ENCODE results near the gene SPRY4. TPM values are rescaled to one million over a fixed set of nuclear protein-coding genes. Genes with fewer than 3 reads are reported as not detected.

The SPRY4 gene
- total RNA-seq, 1 donor from 2014 or later: 36.9 TPM

- H3K27me3 ChIP-seq (ENCODE audit: control insufficient read depth, insufficient read depth, low read length): no peaks in the 10 kb centered on the region
- no peak for TF ChIP-seq CTCF (IDR thresholded peaks at IDR 0.05; ENCODE audit: insufficient read depth, low read length, poor library complexity, severe bottlenecking)
- peak overlapping the region; percentile 71 for H3K4me3 ChIP-seq (ENCODE audit: low read depth, low read length)
- no peak for DNase-seq (ENCODE audit: low read depth)
- H3K36me3 ChIP-seq (ENCODE audit: control insufficient read depth, insufficient read depth, low read length): no peaks in the 10 kb centered on the region
Observed at GRCh38 chr5:142323480-142324135, 1.2 kb downstream of the SPRY4 start.

GRCh38 chr5:142322747-142323479 lies 1.9 kb downstream of the SPRY4 start:
- Histone ChIP-seq H3K27me3 (ENCODE audit: control insufficient read depth, insufficient read depth, low read length) (no peaks in the 10 kb centered on the region), H3K4me3 (ENCODE audit: low read depth, low read length) (peak overlapping the region; percentile 71), H3K36me3 (ENCODE audit: control insufficient read depth, insufficient read depth, low read length) (no peaks in the 10 kb centered on the region)
- no peak for TF ChIP-seq CTCF (IDR thresholded peaks at IDR 0.05; ENCODE audit: insufficient read depth, low read length, poor library complexity, severe bottlenecking)
- DNase-seq (ENCODE audit: low read depth): no peak

GRCh38 chr5:142322403-142322746 lies 2.4 kb downstream of the SPRY4 start:
- Histone ChIP-seq H3K27me3 (ENCODE audit: control insufficient read depth, insufficient read depth, low read length) (no peaks in the 10 kb centered on the region), H3K36me3 (ENCODE audit: control insufficient read depth, insufficient read depth, low read length) (no peaks in the 10 kb centered on the region), H3K4me3 (ENCODE audit: low read depth, low read length) (peak overlapping the region; percentile 71)
- no peak for DNase-seq (ENCODE audit: low read depth)
- TF ChIP-seq CTCF (IDR thresholded peaks at IDR 0.05; ENCODE audit: insufficient read depth, low read length, poor library complexity, severe bottlenecking): no peak

- DNase-seq (ENCODE audit: low read depth): no peak
- no peak for TF ChIP-seq CTCF (IDR thresholded peaks at IDR 0.05; ENCODE audit: insufficient read depth, low read length, poor library complexity, severe bottlenecking)
- no peaks in the 10 kb centered on the region for H3K27me3 ChIP-seq (ENCODE audit: control insufficient read depth, insufficient read depth, low read length)
- H3K36me3 ChIP-seq (ENCODE audit: control insufficient read depth, insufficient read depth, low read length): no peaks in the 10 kb centered on the region
- peak overlapping the region; percentile 27 for H3K4me3 ChIP-seq (ENCODE audit: low read depth, low read length)
Observed at GRCh38 chr5:142320851-142321560, 3.8 kb downstream of the SPRY4 start.

- TF ChIP-seq CTCF (IDR thresholded peaks at IDR 0.05; ENCODE audit: insufficient read depth, low read length, poor library complexity, severe bottlenecking): no peak
- no peak for DNase-seq (ENCODE audit: low read depth)
- H3K4me3 ChIP-seq (ENCODE audit: low read depth, low read length): no peak overlapping the region
- H3K36me3 ChIP-seq (ENCODE audit: control insufficient read depth, insufficient read depth, low read length): no peaks in the 10 kb centered on the region
- no peaks in the 10 kb centered on the region for H3K27me3 ChIP-seq (ENCODE audit: control insufficient read depth, insufficient read depth, low read length)
Observed at GRCh38 chr5:142320430-142320738, 4.4 kb downstream of the SPRY4 start.

Measured in kidney epithelial cell (primary cell).